ENCODE data around the gene TAF13. TPM values are rescaled to one million over a fixed set of nuclear protein-coding genes. Genes with fewer than 3 reads are reported as not detected.
"Not testable (repeated sequence)": the region's sequence is repeated elsewhere in the genome, so short reads cannot be mapped to it uniquely, and the experiment has no call there.

The TAF13 gene
- total RNA-seq, 1 experiment from 2014 or later, result 20.6 TPM

GRCh38 chr1:109034382-109034781, 41.4 kb downstream of the TAF13 start:
- no peaks in the 10 kb centered on the region for H3K9me3 Mint-ChIP-seq (ENCODE audit: low read depth, unreplicated experiment)
- no peaks in the 10 kb centered on the region for H3K4me1 Mint-ChIP-seq (ENCODE audit: low read depth, unreplicated experiment)
- CTCF ChIA-PET, result no interaction called here
- BruUV-seq (replicated peaks), result no TSS peak
- no peaks in the 10 kb centered on the region for H3K36me3 Mint-ChIP-seq (ENCODE audit: insufficient read depth, unreplicated experiment)
- H3K27me3 Mint-ChIP-seq (ENCODE audit: unreplicated experiment), result no peaks in the 10 kb centered on the region
- intact Hi-C loops (cut with micrococcal nuclease; ENCODE audit: unreplicated experiment), result no loop called here
- no peak overlapping the region for H3K4me3 Mint-ChIP-seq (ENCODE audit: low read depth, unreplicated experiment)
- TF ChIP-seq CTCF (IDR thresholded peaks at IDR 0.05; ENCODE audit: unreplicated experiment), result no peak
- H3K27ac Mint-ChIP-seq (ENCODE audit: unreplicated experiment), result no peak overlapping the region
- DNase-seq, result no peak

- H3K4me3 Mint-ChIP-seq (ENCODE audit: low read depth, unreplicated experiment); BruUV-seq (replicated peaks); H3K4me1 Mint-ChIP-seq (ENCODE audit: low read depth, unreplicated experiment); H3K9me3 Mint-ChIP-seq (ENCODE audit: low read depth, unreplicated experiment); H3K36me3 Mint-ChIP-seq (ENCODE audit: insufficient read depth, unreplicated experiment); H3K27ac Mint-ChIP-seq (ENCODE audit: unreplicated experiment); H3K27me3 Mint-ChIP-seq (ENCODE audit: unreplicated experiment); DNase-seq; intact Hi-C loops (cut with micrococcal nuclease; ENCODE audit: unreplicated experiment); CTCF ChIA-PET: not testable (repeated sequence)
Measured at GRCh38 chr1:109029493-109029892, 46.3 kb downstream of the TAF13 start.

GRCh38 chr1:109027841-109028240, 48.0 kb downstream of the TAF13 start:
- no peak for DNase-seq
- Mint-ChIP-seq H3K27me3 (ENCODE audit: unreplicated experiment) (no peaks in the 10 kb centered on the region), H3K27ac (ENCODE audit: unreplicated experiment) (no peak overlapping the region), H3K4me1 (ENCODE audit: low read depth, unreplicated experiment) (no peaks in the 10 kb centered on the region), H3K4me3 (ENCODE audit: low read depth, unreplicated experiment) (no peak overlapping the region), H3K36me3 (ENCODE audit: insufficient read depth, unreplicated experiment) (no peaks in the 10 kb centered on the region), H3K9me3 (ENCODE audit: low read depth, unreplicated experiment) (no peaks in the 10 kb centered on the region)
- intact Hi-C loops (cut with micrococcal nuclease; ENCODE audit: unreplicated experiment), result no loop called here
- peak; percentile 13 for TF ChIP-seq CTCF (IDR thresholded peaks at IDR 0.05; ENCODE audit: unreplicated experiment)
- CTCF ChIA-PET, result interaction anchor here (1.0 kb wide), 2 partner anchors 10 to 72 kb away, joined by 3 read pairs; no protein-coding TSS in a partner anchor
- BruUV-seq (replicated peaks), result no TSS peak

GRCh38 chr1:109025694-109026093, 50.1 kb downstream of the TAF13 start:
- DNase-seq, result no peak
- Mint-ChIP-seq H3K4me1 (ENCODE audit: low read depth, unreplicated experiment) (no peaks in the 10 kb centered on the region), H3K27ac (ENCODE audit: unreplicated experiment) (no peak overlapping the region), H3K9me3 (ENCODE audit: low read depth, unreplicated experiment) (no peaks in the 10 kb centered on the region), H3K4me3 (ENCODE audit: low read depth, unreplicated experiment) (no peak overlapping the region), H3K36me3 (ENCODE audit: insufficient read depth, unreplicated experiment) (no peaks in the 10 kb centered on the region), H3K27me3 (ENCODE audit: unreplicated experiment) (no peaks in the 10 kb centered on the region)
- intact Hi-C loops (cut with micrococcal nuclease; ENCODE audit: unreplicated experiment), result no loop called here
- TF ChIP-seq CTCF (IDR thresholded peaks at IDR 0.05; ENCODE audit: unreplicated experiment), result no peak
- BruUV-seq (replicated peaks), result no TSS peak
- CTCF ChIA-PET, result no interaction called here

- CTCF ChIA-PET, result interaction anchor here (0.6 kb wide), 1 partner anchor 334 kb away, joined by 6 read pairs; no protein-coding TSS in a partner anchor
- H3K27ac Mint-ChIP-seq (ENCODE audit: unreplicated experiment), result no peak overlapping the region
- no peak overlapping the region for H3K4me3 Mint-ChIP-seq (ENCODE audit: low read depth, unreplicated experiment)
- BruUV-seq (replicated peaks), result no TSS peak
- no peaks in the 10 kb centered on the region for H3K4me1 Mint-ChIP-seq (ENCODE audit: low read depth, unreplicated experiment)
- H3K27me3 Mint-ChIP-seq (ENCODE audit: unreplicated experiment), result no peaks in the 10 kb centered on the region
- intact Hi-C loops (cut with micrococcal nuclease; ENCODE audit: unreplicated experiment), result no loop called here
- no peaks in the 10 kb centered on the region for H3K36me3 Mint-ChIP-seq (ENCODE audit: insufficient read depth, unreplicated experiment)
- no peak for TF ChIP-seq CTCF (IDR thresholded peaks at IDR 0.05; ENCODE audit: unreplicated experiment)
- no peak for DNase-seq
- no peaks in the 10 kb centered on the region for H3K9me3 Mint-ChIP-seq (ENCODE audit: low read depth, unreplicated experiment)
Measured at GRCh38 chr1:109024646-109025045, 51.2 kb downstream of the TAF13 start.

Measured in Calu3 (cell line).